ENCODE measurements around the gene CARD9. TPM values are rescaled to one million over a fixed set of nuclear protein-coding genes. Genes with fewer than 3 reads are reported as not detected.

The CARD9 gene
- total and polyA plus RNA-seq, 2 of the 8 experiments (the other 6 are each of a cell fraction or from before 2014, with no cell fraction given): 0.15 to 1.1 TPM

GRCh38 chr9:136394312-136395019 lies 21.0 kb upstream of the CARD9 start:
- 93% methylated on average over 19 of the region's 21 CpGs; no CpG with 5 or more reads in 1 of the 2 experiments for WGBS, 2 experiments (ENCODE audit: extremely low coverage in 1 of 2, insufficient coverage in 1 of 2, insufficient read length in 1 of 2, insufficient replicate concordance in 2 of 2, low coverage in 1 of 2, low lambda C conversion rate in 2 of 2, missing lambda C conversion rate in 1 of 2)
- Histone ChIP-seq H3K9ac (replicated peaks in 1 of 4; ENCODE audit: extremely low read depth in 1 of 4, low read depth in 3 of 4, low read length in 3 of 4) (no peak overlapping the region), H2BK5ac (ENCODE audit: low read depth, low read length) (no peak overlapping the region), H3K18ac (ENCODE audit: extremely low read depth, low read length) (no peak overlapping the region), H3K4me2 (ENCODE audit: insufficient read depth in 1 of 2, low read depth in 2 of 2, low read length in 2 of 2) (no peak overlapping the region), H3K27me3 (replicated peaks in 1 of 4; ENCODE audit: control insufficient read depth in 3 of 4, extremely low read depth in 1 of 4, insufficient read depth in 3 of 4, low read length in 3 of 4) (no peaks in the 10 kb centered on the region), H3K27ac (ENCODE audit: low read depth, low read length) (no peak overlapping the region), H2BK20ac (ENCODE audit: low read length) (no peak overlapping the region), H2AK5ac (ENCODE audit: low read depth, low read length) (no peak overlapping the region), H3K4ac (replicated peaks; ENCODE audit: insufficient read length, low read depth, low read length) (no peak overlapping the region), H3K79me1 (ENCODE audit: low read depth, low read length) (peaks cover 10% of the 10 kb centered on the region; the same call in 1 of the 2 replicates), H3K23ac (ENCODE audit: insufficient read length) (no peak overlapping the region), H3K79me2 (ENCODE audit: control insufficient read depth in 1 of 2, insufficient read depth in 2 of 2, low read length in 2 of 2) (peaks cover 0 to 22% of the 10 kb centered on the region in 2 experiments; a peak in 2 of 4 replicates), H4K5ac (ENCODE audit: insufficient read length, low read depth, low read length) (no peak overlapping the region), H2BK12ac (ENCODE audit: low read depth, low read length) (no peak overlapping the region), H3K36me3 (ENCODE audit: control insufficient read depth in 2 of 4, insufficient read depth in 4 of 4, low read length in 3 of 4) (peaks cover 39 to 72% (median 62%) of the 10 kb centered on the region in 4 experiments), H3K23me2 (ENCODE audit: low read depth, low read length) (peaks cover 6% of the 10 kb centered on the region; the same call in 1 of the 2 replicates), H3K4me3 (ENCODE audit: extremely low read depth in 1 of 4, insufficient read depth in 2 of 4, low read depth in 3 of 4, low read length in 4 of 4) (no peak overlapping the region), H2AFZ (ENCODE audit: low read length) (no peak overlapping the region), H2BK15ac (ENCODE audit: low read length) (no peak overlapping the region), H3K9me3 (ENCODE audit: insufficient read depth in 2 of 2, low read depth in 1 of 2, low read length in 1 of 2) (no peaks in the 10 kb centered on the region), H4K91ac (replicated peaks; ENCODE audit: insufficient read length, low read length) (no peak overlapping the region), H3K14ac (ENCODE audit: insufficient read length) (no peak overlapping the region), H3K4me1 (replicated peaks in 1 of 4; ENCODE audit: control insufficient read depth in 3 of 4, insufficient read depth in 4 of 4, low read length in 3 of 4) (peaks cover 0 to 10% (median 7%) of the 10 kb centered on the region in 4 experiments; a peak in 5 of 7 replicates), H3K56ac (replicated peaks; ENCODE audit: insufficient read length, low read depth, low read length) (no peak overlapping the region), H4K20me1 (replicated peaks in 1 of 2; ENCODE audit: control insufficient read depth in 1 of 2, insufficient read depth in 2 of 2, low read length in 2 of 2) (peaks cover 6 to 14% of the 10 kb centered on the region in 2 experiments), H4K8ac (ENCODE audit: extremely low read depth, insufficient read depth, low read length) (0 out of 2 replicates have a peak overlapping the region, but pooled peaks have one; percentile 14), H2BK120ac (replicated peaks; ENCODE audit: low read depth, low read length) (no peak overlapping the region)
- ChIA-PET POLR2A (ENCODE audit: partially characterized antibody) (interaction anchor here (1.1 to 14.6 kb wide), 8 partner anchors 3 to 63 kb away, joined by 4 to 139 read pairs (median 8); partner anchors contain the start of genes ENTR1, PMPCA and SNAPC4), CTCF (ENCODE audit: partially characterized antibody) (interaction anchor here (0.6 to 1.2 kb wide), 3 partner anchors 15 to 305 kb away, joined by 3 to 4 read pairs (median 3); no protein-coding TSS in a partner anchor)
- DNase-seq (ENCODE audit: low read depth in 1 of 2, low spot score in 2 of 2) (no peak), FAIRE-seq (no peak)
- TF ChIP-seq GTF2F1 (IDR thresholded peaks at IDR 0.05; ENCODE audit: borderline replicate concordance, low read depth, low read length): no peak
